ENCODE results near the gene TMEM144.

The TMEM144 gene

DNA sequence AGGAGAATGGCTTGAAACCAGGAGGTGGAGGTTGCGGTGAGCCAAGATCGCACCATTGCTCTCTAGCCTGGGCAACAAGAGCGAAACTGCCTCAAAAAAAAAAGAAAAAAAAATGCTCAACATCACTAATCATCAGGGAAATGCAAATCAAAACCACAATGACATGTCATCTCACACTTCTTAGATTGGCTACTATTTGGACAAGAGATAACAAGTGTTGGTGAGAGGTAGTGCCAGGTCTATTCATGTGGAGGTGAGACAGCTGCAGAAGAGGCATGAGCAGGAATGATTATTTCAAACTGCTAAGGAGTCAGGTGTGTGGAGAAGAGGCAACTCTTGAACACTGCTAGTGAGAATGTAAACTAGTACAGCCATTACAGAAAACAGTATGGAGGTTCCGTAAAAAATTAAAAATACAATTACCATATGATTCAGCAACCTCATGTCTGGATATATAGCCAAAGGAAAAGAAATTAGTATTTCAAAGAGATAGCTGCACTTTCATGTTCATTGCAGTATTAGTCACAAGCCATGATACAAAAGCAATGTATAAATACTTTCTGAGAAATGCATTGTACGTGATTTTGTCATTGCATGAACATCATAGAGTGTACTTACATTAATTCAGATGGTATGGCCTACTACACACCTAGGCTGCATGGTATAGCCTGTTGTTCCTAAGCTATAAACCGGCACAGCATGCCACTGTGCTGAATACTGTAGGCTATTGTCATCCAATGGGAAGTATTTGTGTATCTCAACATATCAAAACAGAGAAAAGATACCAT lies 75.3 kb downstream of the TMEM144 start:
- H3K36me3 Mint-ChIP-seq (ENCODE audit: low read depth), result no peaks in the 10 kb centered on the region
- DNase-seq, result no peak
- no peak overlapping the region for H3K4me3 Mint-ChIP-seq
- no peaks in the 10 kb centered on the region for H3K4me1 Mint-ChIP-seq (ENCODE audit: low read depth)
- no peaks in the 10 kb centered on the region for H3K9me3 Mint-ChIP-seq
- no peak overlapping the region for H3K27ac Mint-ChIP-seq
- H3K27me3 Mint-ChIP-seq, result peaks cover 5% of the 10 kb centered on the region

DNA sequence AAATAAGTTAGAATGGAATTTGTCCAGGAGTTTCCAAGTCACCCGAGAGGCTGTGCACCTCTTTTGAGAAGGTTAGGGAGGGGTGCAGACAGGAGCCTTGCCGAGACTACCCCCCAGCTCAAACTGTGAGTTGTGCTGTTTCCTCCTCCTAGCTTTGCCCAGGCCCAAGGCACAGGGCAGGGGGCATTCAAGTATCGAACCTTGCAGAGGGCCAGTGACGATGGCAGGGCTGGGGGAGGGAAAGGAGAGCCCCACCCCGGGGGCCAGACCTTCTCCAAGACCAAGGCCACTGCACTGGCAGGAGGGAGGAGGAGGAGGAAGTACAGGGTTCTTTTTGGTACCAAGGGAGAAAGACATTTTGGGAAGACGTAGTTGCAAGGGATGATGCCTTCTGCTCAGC lies 80.6 kb downstream of the TMEM144 start:
- H3K36me3 Mint-ChIP-seq (ENCODE audit: low read depth), result no peaks in the 10 kb centered on the region
- DNase-seq, result no peak

DNA sequence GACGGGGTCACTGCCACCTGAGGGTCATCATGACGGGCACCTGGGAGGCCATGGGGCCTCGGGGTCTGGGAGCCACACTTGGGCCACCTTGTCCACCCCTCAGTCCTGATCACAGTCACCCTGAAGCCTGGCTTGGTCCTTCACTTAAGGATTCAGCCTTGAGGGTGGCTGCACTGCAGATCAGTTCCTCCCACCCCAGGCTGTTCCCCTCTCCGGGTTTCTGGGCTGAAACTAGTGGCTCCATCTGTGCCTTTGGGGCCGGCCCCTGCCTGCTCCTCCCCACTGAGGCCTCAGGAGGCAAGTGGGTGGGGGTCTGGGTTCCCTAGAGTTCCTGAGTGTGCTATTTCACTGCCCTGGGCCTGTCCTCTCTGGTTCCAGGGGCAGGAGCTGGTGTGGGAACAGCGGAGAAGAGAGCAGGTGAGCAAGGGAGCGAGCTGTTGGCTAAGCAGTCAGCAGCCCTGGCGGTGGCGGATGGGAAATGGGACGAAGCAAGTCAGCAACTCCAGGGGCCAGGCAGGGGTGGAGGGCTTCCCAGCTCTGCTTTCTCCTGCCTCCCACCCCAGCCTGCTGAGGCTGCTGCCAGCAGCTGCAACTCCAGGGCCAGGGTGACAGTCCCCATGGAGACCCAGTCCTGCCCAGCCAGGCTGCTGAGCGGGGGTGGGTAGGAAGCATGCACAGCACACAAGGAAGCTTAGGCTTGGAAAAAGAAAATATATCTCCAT lies 81.2 kb downstream of the TMEM144 start:
- Mint-ChIP-seq H3K27me3 (peaks cover 6% of the 10 kb centered on the region), H3K4me1 (ENCODE audit: low read depth) (no peaks in the 10 kb centered on the region), H3K36me3 (ENCODE audit: low read depth) (no peaks in the 10 kb centered on the region), H3K9me3 (peaks cover 3% of the 10 kb centered on the region), H3K4me3 (no peak overlapping the region), H3K27ac (no peak overlapping the region)
- DNase-seq, result no peak

More for the DNA sequence above, 80.6 kb downstream of the TMEM144 start:
- peaks cover 6% of the 10 kb centered on the region for H3K27me3 Mint-ChIP-seq
- H3K4me1 Mint-ChIP-seq (ENCODE audit: low read depth), result no peaks in the 10 kb centered on the region
- no peak overlapping the region for H3K4me3 Mint-ChIP-seq
- no peak overlapping the region for H3K27ac Mint-ChIP-seq
- peaks cover 3% of the 10 kb centered on the region for H3K9me3 Mint-ChIP-seq

DNA sequence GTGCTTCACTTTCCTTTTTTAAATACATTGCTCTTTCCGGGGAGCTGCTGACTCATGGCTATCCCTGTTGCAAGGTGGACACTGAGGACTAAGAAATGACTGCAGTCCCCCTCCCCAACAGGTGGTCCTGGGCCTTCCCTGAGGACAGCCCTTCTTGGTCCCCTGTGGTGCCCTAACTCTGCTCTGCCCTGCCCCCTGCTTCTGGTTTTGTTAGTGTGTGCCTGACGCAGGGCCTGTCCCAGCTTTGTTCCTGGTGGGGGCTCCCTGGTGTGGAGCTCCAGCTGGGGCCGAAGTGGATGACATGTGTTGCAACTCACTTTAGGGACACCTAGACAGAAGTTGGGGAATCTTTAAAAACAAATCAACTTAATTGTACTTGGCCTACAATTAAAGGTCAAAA lies 81.9 kb downstream of the TMEM144 start:
- Mint-ChIP-seq H3K4me1 (ENCODE audit: low read depth) (no peaks in the 10 kb centered on the region), H3K27me3 (peaks cover 6% of the 10 kb centered on the region), H3K4me3 (no peak overlapping the region), H3K9me3 (peaks cover 3% of the 10 kb centered on the region), H3K36me3 (ENCODE audit: low read depth) (no peaks in the 10 kb centered on the region), H3K27ac (no peak overlapping the region)
- DNase-seq, result no peak

DNA sequence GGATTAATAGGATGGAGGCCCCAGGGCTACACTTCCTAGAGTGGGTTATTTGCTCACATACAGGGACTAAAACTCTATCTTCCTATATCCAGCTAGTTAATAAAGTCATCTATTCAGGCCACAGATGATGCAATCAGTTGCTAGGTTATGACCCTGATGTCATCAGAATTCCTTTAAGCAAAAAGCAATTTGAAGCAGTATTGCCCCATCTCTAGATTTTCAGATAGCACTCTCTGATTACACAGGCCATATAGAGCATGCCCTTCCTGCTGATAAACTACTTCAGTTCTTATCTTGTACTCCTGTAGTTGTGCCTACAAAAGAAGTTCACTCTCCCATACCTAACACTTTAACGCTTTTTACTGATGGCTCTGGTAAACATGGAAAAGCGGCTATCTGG lies 84.8 kb downstream of the TMEM144 start:
- Mint-ChIP-seq H3K4me1 (ENCODE audit: low read depth) (no peaks in the 10 kb centered on the region), H3K9me3 (peaks cover 3% of the 10 kb centered on the region), H3K36me3 (ENCODE audit: low read depth) (no peaks in the 10 kb centered on the region), H3K27me3 (peaks cover 6% of the 10 kb centered on the region), H3K4me3 (no peak overlapping the region), H3K27ac (no peak overlapping the region)
- no peak for DNase-seq

DNA sequence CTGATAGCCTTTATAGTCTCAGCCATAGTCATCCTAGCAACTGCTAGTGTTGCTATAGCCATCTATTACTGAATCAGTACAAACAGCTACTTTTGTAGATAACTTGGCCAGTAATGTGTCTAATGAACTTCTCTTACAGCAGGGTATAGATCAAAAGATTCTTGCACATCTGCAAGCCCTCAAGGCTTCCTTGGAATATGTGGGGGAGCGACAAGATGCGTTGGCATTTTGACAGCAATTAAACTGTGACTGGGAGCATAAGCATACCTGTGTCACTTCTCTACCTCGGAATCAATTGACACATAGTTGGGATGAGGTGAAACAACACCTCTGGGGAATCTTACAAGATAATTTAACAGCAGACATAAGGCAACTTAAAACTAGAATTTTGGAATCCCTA lies 87.6 kb downstream of the TMEM144 start:
- Mint-ChIP-seq H3K9me3 (no peaks in the 10 kb centered on the region), H3K4me3 (no peak overlapping the region), H3K4me1 (ENCODE audit: low read depth) (no peaks in the 10 kb centered on the region), H3K36me3 (ENCODE audit: low read depth) (no peaks in the 10 kb centered on the region), H3K27me3 (no peaks in the 10 kb centered on the region), H3K27ac (no peak overlapping the region)
- DNase-seq, result no peak

DNA sequence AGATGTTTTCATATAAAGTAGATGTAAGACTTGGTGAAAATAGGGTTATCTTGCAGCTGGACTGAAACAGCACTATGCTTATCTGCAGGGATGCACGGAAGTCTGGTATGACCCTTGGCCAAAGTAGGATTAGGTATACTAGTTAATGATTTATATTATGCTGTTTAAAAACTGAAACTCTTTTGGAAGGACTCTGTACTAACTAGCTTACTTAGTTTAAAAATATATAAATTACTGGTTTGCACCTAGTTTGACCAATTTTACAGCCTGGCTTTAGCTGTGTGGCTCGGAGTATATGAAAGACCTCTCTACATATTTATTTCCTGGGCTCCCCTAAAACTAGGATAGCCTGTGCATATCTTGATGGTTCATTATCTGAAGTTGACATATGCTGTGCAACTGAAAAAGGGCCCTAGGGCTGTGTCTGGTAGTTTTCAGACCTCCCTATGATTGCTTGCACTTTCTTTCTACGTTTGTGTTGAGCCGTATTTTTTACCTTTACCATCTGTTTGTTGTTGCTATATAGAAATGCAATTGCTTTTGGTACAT lies 89.2 kb downstream of the TMEM144 start:
- DNase-seq, result no peak
- Mint-ChIP-seq H3K27ac (no peak overlapping the region), H3K4me3 (no peak overlapping the region), H3K4me1 (ENCODE audit: low read depth) (no peaks in the 10 kb centered on the region), H3K27me3 (no peaks in the 10 kb centered on the region), H3K9me3 (no peaks in the 10 kb centered on the region), H3K36me3 (ENCODE audit: low read depth) (no peaks in the 10 kb centered on the region)

DNA sequence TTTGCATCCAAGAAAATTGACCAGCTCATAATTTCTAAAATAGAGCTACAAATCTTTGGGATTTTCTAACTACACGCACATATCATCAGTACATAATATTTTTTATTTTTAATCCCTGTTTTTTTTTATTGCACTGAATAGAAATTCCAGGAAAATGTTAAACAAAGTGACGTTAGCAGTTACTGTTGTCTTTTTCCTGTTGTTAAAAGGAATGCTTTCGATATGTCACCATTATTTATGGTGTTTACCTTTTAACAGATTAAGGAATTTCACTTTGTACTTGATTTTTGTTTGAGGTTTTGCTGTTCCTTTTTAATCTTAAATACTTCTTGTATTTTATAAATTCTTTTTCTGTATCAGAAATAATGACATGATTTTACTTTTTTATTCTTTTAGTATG lies 89.7 kb downstream of the TMEM144 start:
- DNase-seq, result no peak
- H3K9me3 Mint-ChIP-seq, result no peaks in the 10 kb centered on the region
- no peaks in the 10 kb centered on the region for H3K36me3 Mint-ChIP-seq (ENCODE audit: low read depth)
- no peaks in the 10 kb centered on the region for H3K27me3 Mint-ChIP-seq
- no peaks in the 10 kb centered on the region for H3K4me1 Mint-ChIP-seq (ENCODE audit: low read depth)
- H3K4me3 Mint-ChIP-seq, result no peak overlapping the region
- H3K27ac Mint-ChIP-seq, result no peak overlapping the region

DNA sequence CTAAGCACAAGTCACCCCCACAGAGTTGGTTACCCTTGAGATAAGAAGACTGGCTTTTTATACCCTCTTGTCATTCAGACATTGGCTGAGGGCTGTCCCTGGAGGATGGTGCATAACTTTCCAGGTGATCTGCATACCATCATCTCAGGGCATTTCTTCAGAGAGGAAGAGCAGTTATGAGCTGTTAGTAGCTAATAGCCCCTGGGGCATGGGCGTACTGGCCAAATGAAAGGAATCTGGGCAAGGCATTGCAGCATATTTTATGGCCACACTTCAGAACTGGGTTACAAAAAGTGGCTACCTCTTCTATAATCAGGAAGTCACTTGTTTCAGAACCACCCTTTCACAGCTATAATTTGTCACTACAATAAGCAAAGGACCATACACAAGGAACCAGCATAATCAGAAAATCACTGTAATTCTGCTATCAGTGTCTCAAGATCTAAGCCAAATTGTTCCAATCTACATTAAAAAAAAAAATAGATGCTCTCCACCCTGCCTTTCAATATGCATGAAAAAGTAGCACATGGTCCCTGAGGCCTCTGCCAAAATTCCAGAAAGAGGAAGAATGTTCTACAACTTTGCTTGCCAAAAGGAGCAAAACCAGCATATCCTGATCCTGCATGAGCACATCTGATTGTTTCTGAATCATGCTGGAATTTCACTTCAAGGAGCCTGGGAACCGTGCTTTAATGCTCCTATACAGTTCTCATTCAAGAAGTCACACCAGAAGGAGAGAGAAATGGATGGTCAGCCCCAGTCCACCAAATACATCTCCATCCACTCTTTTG lies 92.0 kb downstream of the TMEM144 start:
- DNase-seq, result no peak
- Mint-ChIP-seq H3K4me3 (no peak overlapping the region), H3K36me3 (ENCODE audit: low read depth) (no peaks in the 10 kb centered on the region), H3K27ac (no peak overlapping the region), H3K27me3 (no peaks in the 10 kb centered on the region), H3K9me3 (no peaks in the 10 kb centered on the region), H3K4me1 (ENCODE audit: low read depth) (no peaks in the 10 kb centered on the region)

DNA sequence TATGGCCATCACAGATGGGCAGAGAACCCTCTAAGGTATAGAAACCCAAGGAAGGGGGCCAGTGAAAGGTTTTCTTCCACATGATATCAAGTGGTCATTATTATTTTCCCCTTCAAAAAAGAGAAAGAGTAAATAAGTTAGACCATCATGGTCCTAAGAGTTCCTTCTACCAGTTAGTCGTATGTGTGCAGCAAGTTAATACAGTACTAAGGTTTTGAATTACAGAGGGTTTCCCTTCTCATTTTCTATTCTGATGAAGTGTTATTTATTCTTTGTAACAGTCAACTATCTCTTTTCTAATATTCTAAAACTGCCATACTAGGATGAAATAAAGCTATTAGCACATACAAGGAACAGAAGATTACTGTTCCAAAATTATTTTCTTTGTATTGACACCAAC lies 94.4 kb downstream of the TMEM144 start:
- H3K9me3 Mint-ChIP-seq, result peaks cover 5% of the 10 kb centered on the region
- no peaks in the 10 kb centered on the region for H3K36me3 Mint-ChIP-seq (ENCODE audit: low read depth)
- H3K4me1 Mint-ChIP-seq (ENCODE audit: low read depth), result no peaks in the 10 kb centered on the region
- no peak overlapping the region for H3K4me3 Mint-ChIP-seq
- no peaks in the 10 kb centered on the region for H3K27me3 Mint-ChIP-seq
- H3K27ac Mint-ChIP-seq, result no peak overlapping the region
- no peak for DNase-seq

All from activated T-cell treated with anti-CD3 and anti-CD28 coated beads, Interleukin-2, amount 50 U/mL, for 24 hours (primary cell).